Amygdala (tissue), 56 donors: ENCODE results near the gene FYCO1.

Experiments
- DNase-seq, 56 donors: peaks; one replicate each; lab custom pipeline; 2025; lab: John Stamatoyannopoulos, UW

FYCO1 gene

DNA sequence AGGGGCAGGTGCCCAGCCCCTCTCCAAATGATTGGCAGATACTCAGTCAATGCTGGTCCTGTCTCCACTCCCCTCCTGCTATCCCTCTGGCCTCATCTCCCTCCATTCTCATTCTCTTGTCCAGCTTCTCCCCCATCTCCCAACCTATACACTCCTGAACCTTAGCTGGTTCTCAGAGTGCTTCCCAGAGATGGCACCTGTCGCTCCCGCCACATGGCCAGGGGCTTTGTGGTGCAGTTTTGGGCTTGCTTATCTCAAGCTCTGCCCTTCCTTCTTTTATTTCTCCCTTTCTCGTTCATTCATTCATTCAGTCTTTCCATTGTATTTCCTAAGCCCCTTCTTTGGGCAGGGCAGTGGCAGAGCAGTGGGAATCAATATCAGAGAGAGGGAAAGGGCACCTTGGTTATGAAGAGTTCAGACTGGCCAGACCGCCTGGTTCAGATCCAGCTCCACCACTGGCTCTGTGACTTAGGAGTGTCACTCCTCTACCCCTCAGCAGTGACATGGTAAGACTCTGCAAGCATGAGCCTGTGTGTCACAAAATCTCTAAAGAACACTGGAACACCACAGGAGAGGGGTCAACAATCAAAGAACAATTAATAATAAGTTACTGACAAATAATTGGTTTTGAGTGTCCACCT lies 72.6 kb downstream of the FYCO1 start:
- DNase-seq, result no peak

- no peak for DNase-seq
Observed at GRCh38 chr3:45922039-45922326, 73.6 kb downstream of the FYCO1 start.

DNA sequence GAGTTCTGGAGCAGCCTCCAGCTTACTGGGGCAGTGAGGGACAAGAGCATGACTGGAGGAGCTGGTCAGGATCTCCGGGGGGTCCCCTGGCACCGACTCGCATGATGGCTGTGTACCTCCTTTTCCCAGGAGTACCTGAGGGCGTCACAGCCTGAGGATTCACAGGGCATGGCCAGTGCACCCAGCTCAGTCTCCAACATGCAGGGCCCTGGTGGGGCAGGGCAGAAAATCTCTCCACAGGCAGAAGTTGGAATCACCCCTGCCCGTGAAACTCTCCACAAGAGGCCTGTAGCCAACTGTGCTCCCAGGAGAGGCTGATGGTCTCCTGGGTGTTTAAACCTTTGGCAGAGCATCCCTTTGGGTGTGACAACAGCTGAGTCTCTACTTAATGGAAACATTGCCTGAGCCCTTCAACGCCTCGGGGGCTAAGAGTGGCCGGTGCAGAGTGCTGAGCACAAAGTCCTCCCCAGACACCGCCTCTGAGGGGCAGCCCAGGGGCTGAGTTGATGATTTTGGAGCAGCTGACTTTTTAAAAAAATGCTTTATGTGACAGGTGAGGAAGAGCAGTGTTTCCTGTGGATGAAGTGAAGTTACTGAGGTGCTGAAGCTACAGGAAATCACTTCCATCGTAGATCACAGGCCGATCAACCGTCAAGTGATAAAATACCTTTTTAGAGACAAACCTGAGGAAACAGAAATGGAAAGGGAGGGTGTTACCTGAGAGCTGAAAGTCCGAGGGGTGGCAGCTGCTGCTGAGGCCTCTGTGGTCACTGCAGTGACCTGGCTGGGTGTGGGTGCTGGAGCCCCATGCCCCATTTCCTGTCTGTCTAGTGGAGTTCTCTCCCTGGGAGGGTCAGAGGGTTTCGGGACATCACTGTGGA lies 74.2 kb downstream of the FYCO1 start:
- no peak for DNase-seq

DNA sequence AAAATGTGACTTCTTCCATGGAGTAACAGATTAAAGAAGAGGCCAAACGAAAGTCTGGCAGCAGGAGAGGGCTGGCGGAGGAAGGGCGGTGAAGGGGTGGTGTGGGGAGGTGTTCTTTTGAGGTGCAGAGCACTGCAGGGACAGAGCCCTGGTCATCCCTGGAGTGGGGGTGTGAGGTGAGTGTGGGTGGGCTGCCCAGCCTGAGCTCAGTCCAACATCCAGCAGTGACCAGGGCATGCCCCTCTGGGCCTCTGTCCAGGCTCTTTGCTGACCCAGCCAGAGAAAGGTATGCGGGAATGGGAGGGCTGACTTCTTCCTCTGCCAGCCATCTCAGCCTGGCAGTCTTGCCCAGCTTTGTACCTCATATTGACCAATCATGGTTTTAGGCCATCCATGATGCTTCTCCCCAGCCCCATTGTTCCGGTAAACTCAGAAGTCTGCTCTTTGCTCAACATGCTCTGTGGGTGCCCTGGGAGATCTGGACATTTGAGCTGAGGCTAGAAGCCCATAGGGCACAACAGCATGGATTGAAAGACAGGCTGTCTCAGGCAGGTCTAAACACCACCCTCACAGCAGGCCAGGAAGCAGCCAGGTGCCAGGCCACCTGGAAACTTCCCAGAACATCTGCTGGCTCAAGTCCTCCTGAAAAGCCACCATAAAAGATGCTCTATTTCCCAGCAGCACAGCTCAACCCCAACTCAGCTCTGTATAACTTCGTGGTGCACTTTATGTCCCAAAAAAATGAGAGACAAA lies 78.3 kb downstream of the FYCO1 start:
- no peak for DNase-seq

- DNase-seq, result peak in 6 of 56 donors; percentile 2 to 37 (median 9)
Observed at GRCh38 chr3:45915518-45916231, 79.9 kb downstream of the FYCO1 start.

GRCh38 chr3:45915059-45915439 lies 80.6 kb downstream of the FYCO1 start:
- no peak for DNase-seq

DNA sequence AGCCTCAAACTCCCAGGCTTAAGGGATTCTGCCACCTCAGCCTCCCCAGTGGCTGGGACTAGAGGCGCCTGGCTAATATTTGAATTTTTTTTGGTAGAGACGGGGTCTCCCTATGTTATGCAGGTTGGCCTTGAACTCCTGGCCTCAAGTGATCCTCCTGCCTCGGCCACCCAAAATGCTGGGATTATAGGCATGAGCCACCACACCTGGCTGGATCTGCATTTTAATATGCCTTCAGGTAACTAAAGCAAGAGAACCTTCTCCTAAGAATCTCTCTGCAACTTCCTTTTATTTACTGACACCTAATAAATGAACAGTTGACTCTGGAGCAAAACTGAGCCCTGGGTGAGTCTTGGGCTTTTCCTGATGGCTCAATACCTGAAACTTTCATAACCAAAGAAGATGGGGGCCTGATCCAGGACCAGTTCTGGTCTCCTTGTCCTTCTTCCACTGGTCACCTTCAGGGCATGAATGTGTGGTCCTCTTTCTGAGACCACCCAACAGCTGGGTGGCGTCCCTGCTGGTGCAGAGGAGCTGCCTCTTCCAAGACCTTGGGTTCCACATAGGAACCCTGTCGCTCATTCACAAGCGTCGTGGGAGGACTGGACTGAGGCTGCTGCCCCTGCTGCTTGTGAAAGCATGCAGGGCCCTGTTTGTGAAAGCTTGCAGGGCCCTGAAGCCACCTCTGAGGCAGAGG lies 81.1 kb downstream of the FYCO1 start:
- no peak for DNase-seq

DNA sequence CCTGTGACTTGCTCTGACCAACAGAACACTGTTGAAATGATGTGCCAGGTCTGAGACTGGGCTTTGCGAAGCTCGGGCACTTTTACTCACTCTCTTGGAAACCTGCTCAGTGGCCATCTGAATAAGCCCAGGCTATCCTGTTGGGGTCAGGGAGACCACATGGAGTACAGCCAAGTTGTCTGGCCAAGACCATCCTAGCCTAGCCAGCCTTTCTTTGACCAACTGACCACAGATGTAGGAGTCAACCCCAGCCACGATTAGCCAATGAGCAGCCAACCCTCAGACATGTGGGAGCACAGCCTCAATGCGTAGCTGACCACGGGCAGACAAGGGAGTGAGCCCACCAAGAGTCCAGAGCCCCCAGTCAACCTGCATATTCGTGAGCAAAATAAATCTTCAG lies 83.2 kb downstream of the FYCO1 start:
- no peak for DNase-seq

DNA sequence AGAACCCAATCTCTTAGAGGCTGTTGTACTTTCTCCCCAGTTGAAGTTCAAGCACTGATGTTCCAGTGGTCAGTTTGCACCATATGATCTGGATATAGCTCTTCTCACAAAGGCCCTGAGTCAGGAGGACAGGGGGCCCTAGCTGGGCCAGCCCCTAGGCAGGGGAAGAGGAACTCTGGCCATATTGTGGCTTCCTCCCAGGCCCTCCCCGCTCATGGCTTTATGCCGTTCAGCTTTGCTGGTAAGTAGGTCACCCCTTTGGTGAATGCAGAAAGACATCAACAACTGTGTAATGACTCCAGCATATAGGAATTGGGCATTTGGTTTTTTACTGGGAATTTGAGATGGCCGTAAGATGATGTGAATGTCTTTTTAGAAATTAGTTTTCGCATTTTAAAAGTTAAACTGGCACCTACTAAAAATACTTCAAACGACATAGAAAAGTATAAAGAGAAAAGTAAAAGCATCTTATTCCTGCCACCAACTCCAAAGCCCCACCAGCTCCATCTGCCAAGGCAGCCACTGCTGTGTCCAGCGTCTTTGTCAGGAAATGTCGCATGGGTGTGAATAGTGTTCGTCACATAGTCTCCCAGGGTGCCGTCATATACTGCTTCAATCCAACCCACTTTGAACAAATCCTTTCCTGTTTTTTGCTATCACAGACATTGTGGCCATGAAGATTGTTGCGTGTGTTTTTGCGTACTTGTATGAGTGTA lies 84.0 kb downstream of the FYCO1 start:
- no peak for DNase-seq

GRCh38 chr3:45910892-45911291 lies 84.7 kb downstream of the FYCO1 start:
- DNase-seq, result no peak

GRCh38 chr3:45909542-45909941 lies 86.1 kb downstream of the FYCO1 start:
- DNase-seq, result no peak

- no peak for DNase-seq
Observed at GRCh38 chr3:45908761-45909160, 86.9 kb downstream of the FYCO1 start.

DNA sequence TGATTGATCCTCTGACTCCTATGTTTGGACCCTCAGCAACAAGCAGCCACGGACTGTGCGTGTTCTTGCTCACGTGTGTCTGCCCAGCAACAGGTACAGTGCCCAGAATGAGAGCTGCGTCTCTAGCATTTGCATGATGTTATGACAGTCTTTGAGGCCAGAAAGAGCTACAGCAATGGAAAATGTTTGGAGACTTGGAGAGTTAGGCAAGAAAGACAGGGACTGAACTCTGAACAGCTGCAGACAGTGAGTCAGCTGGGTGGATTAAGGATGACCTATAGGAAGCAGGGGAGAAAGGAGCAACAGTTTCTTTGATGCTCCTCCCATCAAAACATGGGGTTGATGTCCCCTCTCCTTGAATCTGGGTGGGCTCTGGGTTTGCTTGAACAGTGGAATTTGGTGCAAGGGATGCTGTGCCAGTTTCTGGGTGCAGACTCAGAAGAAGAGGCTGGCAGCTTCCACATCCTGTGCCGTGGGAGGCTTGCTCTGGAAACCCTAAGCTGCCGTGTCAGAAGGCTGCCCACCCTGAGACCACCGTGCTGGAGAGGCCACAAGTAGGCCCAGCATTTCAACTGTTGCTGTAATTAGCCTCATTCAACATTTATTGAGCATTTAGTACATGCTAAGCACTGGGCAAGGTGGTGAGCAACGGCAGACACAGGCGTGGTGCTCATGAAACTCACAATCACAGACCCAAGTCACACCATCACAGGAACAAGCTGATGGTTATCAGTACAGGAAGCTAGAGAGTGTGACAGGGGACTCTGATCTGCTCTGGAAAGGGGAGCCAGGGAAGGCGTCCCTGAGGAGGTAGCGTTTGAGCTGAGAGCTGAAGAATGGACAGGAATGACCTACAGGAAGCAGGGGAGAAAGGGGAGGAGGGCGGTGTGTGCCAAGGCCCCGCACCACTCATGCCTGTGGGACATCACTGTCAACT lies 87.6 kb downstream of the FYCO1 start:
- DNase-seq, result no peak

DNA sequence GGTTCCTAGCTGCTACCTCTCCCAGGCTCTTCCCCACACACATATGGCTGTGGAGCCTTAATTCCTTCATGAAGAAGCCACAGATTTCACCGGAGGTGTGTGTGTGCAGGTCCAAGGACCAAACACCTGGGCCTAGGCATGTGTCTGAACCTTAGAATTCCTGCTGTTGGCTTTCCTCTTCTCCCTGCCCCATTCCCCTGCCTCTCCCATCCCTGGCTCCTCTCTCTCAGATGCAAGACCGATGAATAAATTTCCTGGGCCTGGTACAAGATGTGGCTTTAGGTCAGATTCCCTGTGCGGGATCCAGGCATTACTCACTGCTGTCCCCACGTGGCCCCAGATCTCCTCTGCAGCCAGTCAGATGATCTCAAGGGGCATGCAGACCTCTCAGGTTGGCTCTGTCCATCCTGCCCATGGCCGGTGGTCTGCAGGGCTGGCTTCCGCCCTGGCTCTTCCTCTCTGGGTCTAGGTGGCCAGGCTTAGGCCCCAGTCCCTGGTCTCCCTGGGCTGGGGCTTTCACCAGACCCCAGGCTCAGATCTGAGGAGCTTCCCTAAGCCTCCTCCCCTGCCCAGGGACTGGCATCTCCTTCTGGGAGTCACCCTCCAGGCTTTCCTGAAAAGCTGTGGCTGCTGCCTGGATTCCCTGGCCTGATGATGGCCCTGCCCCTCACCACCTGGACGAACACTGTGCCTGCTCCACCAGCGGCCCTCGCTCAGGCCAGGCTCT lies 88.8 kb downstream of the FYCO1 start:
- DNase-seq, result no peak

DNA sequence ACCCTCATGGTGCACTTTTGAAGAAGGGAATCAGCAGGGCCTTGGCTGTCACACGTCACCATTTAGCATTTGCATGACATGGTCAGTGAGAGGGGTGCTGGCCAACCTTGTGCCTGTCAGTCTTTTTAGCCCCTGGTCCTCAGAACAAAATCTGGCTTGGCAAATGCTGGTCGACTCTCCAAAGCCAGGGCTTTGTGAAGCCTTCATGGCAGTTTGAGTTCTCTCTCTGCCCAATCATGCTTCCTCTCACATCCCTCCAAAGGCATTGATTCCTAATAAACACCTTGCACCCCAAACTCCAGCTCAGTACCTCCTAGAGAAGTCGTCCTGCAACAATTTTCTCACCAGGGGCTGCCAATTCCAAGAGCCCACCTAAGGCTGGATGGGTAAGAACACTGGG lies 89.9 kb downstream of the FYCO1 start:
- DNase-seq, result no peak

DNA sequence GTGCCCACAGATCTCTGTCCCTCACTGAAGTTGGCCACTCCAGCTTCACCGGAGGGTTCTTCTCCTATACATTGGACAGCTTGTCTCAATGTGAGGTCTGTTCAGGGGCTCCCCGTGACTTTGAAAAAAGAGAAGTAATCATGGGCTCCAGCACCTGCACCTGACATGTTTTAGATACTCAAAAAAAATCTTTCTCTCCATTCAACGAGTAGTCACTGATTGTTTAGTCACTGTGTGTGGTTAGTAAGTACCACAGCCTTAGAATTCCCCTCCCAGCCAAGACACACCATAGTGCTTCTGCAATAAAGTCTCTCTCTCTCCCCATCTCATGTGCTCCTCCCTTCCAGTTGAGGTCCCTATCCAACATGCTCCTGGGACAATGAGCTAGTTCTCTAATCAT lies 90.7 kb downstream of the FYCO1 start:
- DNase-seq, result no peak

DNA sequence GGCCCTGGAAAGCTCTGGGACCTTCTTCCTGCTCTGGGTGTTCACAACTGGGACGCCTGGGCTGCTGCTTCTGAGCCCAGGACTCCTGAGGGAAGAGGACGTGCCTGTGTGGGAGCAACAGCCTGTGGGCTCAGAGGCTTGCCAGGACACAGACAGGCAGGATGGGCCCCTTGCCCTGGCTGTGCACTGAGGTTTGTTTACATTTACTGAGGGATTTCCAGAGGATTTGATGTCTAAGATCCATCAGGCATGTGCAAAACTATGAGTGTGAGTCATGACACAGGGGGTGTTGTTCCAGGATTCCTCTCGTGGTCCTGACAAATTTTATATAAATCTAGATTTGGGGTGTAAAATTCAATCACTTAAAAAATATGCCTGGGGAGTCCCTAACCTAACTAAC lies 98.7 kb downstream of the FYCO1 start:
- no peak for DNase-seq
